ENCODE results near the gene BAZ1B.

DNA sequence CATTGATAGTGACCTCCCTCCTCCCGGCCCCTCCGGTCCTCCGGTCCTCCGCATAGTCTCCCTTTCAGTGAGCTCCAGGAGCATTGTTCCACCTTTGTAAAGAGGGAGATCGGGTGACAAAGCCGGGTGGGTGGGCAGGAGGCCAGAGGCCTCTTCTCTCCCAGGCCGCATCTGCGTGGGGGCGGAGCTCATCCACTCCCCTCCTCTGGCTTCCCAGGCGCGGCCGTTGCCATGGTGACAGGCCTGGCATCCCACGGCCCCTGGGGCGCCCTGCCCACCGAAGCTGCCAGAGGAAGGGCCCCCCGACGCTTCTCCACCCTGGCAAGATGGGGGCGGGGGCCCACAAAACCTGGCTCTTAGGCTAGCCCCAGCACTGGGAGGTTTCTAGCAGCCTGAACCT lies 92.9 kb downstream of the BAZ1B start:
- TF ChIP-seq POLR2A (IDR thresholded peaks at IDR 0.05; ENCODE audit: low read length) (no peak), GATA1 (IDR thresholded peaks at IDR 0.05; ENCODE audit: low read depth, low read length) (no peak)

Data from erythroblast (primary cell).